Measurements from ENCODE around the gene KDM3B.

Gene KDM3B

GRCh38 chr5:138354926-138355378 is 2.5 kb downstream of the KDM3B start:
- no peak for TF ChIP-seq POU6F1 (CRISPR knock-in tag; IDR thresholded peaks at IDR 0.05; ENCODE audit: borderline replicate concordance, low read depth)
- no peak for TF ChIP-seq ZNF70 (CRISPR knock-in tag; IDR thresholded peaks at IDR 0.05)
- peak; percentile 60 for ATAC-seq

GRCh38 chr5:138359621-138360020 is 7.1 kb downstream of the KDM3B start:
- no peak for ATAC-seq
- TF ChIP-seq TSHZ2 (CRISPR knock-in tag; IDR thresholded peaks at IDR 0.05) = no peak
- TF ChIP-seq ISL1 (CRISPR knock-in tag; IDR thresholded peaks at IDR 0.05) = no peak
- TF ChIP-seq ZNF8 (CRISPR knock-in tag; IDR thresholded peaks at IDR 0.05) = no peak
- TF ChIP-seq CSRNP3 (CRISPR knock-in tag; IDR thresholded peaks at IDR 0.05) = no peak
- no peak for TF ChIP-seq ZFP30 (CRISPR knock-in tag; IDR thresholded peaks at IDR 0.05)
- TF ChIP-seq SNAI2 (CRISPR knock-in tag; IDR thresholded peaks at IDR 0.05) = no peak
- no peak for TF ChIP-seq ZFP3 (CRISPR knock-in tag; IDR thresholded peaks at IDR 0.05)
- TF ChIP-seq CSDC2 (CRISPR knock-in tag; IDR thresholded peaks at IDR 0.05) = no peak
- TF ChIP-seq OSR1 (CRISPR knock-in tag; IDR thresholded peaks at IDR 0.05) = no peak
- TF ChIP-seq ZC3H10 (CRISPR knock-in tag; IDR thresholded peaks at IDR 0.05) = no peak
- no peak for TF ChIP-seq ESRRG (CRISPR knock-in tag; IDR thresholded peaks at IDR 0.05)
- TF ChIP-seq POU6F1 (CRISPR knock-in tag; IDR thresholded peaks at IDR 0.05; ENCODE audit: borderline replicate concordance, low read depth) = no peak
- TF ChIP-seq CREB5 (CRISPR knock-in tag; IDR thresholded peaks at IDR 0.05; ENCODE audit: low read depth) = no peak
- no peak for TF ChIP-seq GLIS3 (CRISPR knock-in tag; IDR thresholded peaks at IDR 0.05)
- no peak for TF ChIP-seq PPARA (CRISPR knock-in tag; IDR thresholded peaks at IDR 0.05; ENCODE audit: borderline replicate concordance)
- no peak for TF ChIP-seq TCF4 (CRISPR knock-in tag; IDR thresholded peaks at IDR 0.05; ENCODE audit: borderline replicate concordance)
- TF ChIP-seq BACH2 (CRISPR knock-in tag; IDR thresholded peaks at IDR 0.05; ENCODE audit: borderline replicate concordance) = no peak
- TF ChIP-seq RARB (CRISPR knock-in tag; IDR thresholded peaks at IDR 0.05) = no peak

GRCh38 chr5:138360941-138361452 is 8.5 kb downstream of the KDM3B start:
- ATAC-seq = no peak
- TF ChIP-seq ZNF565 (CRISPR knock-in tag; conservative IDR thresholded peaks at IDR 0.05; ENCODE audit: low read depth) (no peak), ZNF8 (CRISPR knock-in tag; IDR thresholded peaks at IDR 0.05) (no peak), ISL1 (CRISPR knock-in tag; IDR thresholded peaks at IDR 0.05) (no peak), SNAI2 (CRISPR knock-in tag; IDR thresholded peaks at IDR 0.05) (no peak), CSDC2 (CRISPR knock-in tag; IDR thresholded peaks at IDR 0.05) (no peak), GLIS3 (CRISPR knock-in tag; IDR thresholded peaks at IDR 0.05) (no peak), BACH2 (CRISPR knock-in tag; IDR thresholded peaks at IDR 0.05; ENCODE audit: borderline replicate concordance) (no peak), ZFP30 (CRISPR knock-in tag; IDR thresholded peaks at IDR 0.05) (no peak), ZFP3 (CRISPR knock-in tag; IDR thresholded peaks at IDR 0.05) (no peak), CSRNP3 (CRISPR knock-in tag; IDR thresholded peaks at IDR 0.05) (no peak), OSR1 (CRISPR knock-in tag; IDR thresholded peaks at IDR 0.05) (no peak), CREB5 (CRISPR knock-in tag; IDR thresholded peaks at IDR 0.05; ENCODE audit: low read depth) (no peak), TOX (CRISPR knock-in tag; IDR thresholded peaks at IDR 0.05; ENCODE audit: borderline replicate concordance) (no peak), PPARA (CRISPR knock-in tag; IDR thresholded peaks at IDR 0.05; ENCODE audit: borderline replicate concordance) (no peak), POU6F1 (CRISPR knock-in tag; IDR thresholded peaks at IDR 0.05; ENCODE audit: borderline replicate concordance, low read depth) (no peak), RARB (CRISPR knock-in tag; IDR thresholded peaks at IDR 0.05) (no peak), TCF4 (CRISPR knock-in tag; IDR thresholded peaks at IDR 0.05; ENCODE audit: borderline replicate concordance) (no peak), ZNF70 (CRISPR knock-in tag; IDR thresholded peaks at IDR 0.05) (no peak), ZC3H10 (CRISPR knock-in tag; IDR thresholded peaks at IDR 0.05) (no peak), ESRRG (CRISPR knock-in tag; IDR thresholded peaks at IDR 0.05) (no peak)

Measured in SK-N-SH treated with all-trans-retinoic acid at 6 μM for 48 hours (cell line).